Motor neuron (in vitro differentiated cells): ENCODE measurements around the gene PAGR1. TPM values are rescaled to one million over a fixed set of nuclear protein-coding genes. Genes with fewer than 3 reads are reported as not detected.

Experiments
- ATAC-seq, 8 experiments: fragments of 200-7000 bp; cut with Tn5 transposase; replicated peaks in 6 of 8; 2 replicates each; pipeline ENCODE4 v1.8.0; 2021; ENCODE audit warnings: mild to moderate bottlenecking in 8 of 8, moderate library complexity in 8 of 8
- H3K27ac ChIP-seq, 2 donors: fragments of 250-450 bp; sonication (Bioruptor Pico); 2 replicates each; pipeline ENCODE4 v1.9.0; 2021; ENCODE audit warnings: antibody characterized with exemption in 2 of 2, mild to moderate bottlenecking in 2 of 2, moderate library complexity in 1 of 2
- H3K4me1 ChIP-seq, 2 donors: fragments of 250-450 bp; sonication (Bioruptor Pico); replicated peaks in 1 of 2; 2 replicates each; pipeline ENCODE4 v1.6.1; 2021; ENCODE audit warnings: antibody characterized with exemption in 2 of 2, mild to moderate bottlenecking in 2 of 2, moderate library complexity in 1 of 2
- H3K4me3 ChIP-seq, 5 donors: fragments of 250-450 bp; sonication (Bioruptor Pico); 2 replicates each; pipeline ENCODE4 v1.9.0; 2021; ENCODE audit warnings: antibody characterized with exemption in 5 of 5, mild to moderate bottlenecking in 5 of 5, moderate library complexity in 4 of 5
- WGBS, 10 experiments: fragments of 450-650 bp; shearing (Covaris generic); methylation state at CpG; one replicate each; pipeline ENCODE4 v1.0.0; 2022; 5-methylcytosine and 5-hydroxymethylcytosine counted together
- in situ Hi-C, 9 experiments: fragments of 400-800 bp; cut with MboI; loops; one replicate each; pipeline ENCODE4 v1.15.0; 2021; ENCODE audit warnings: low sequenced_read_pairs in 9 of 9, low pct_unique_long_range_greater_than_20kb in 2 of 9; ENCODE audit not compliant: unreplicated experiment in 9 of 9
- total RNA-seq, 8 experiments: library from RNA; unstranded; fragments of 300-600 nt; gene quantifications; 2 replicates each; pipeline versions ENCODE4 v1.2.3 to v1.2.4, GENCODE V29; 2022

Gene PAGR1
- total RNA-seq, 8 experiments from 2014 or later, result 13.7 to 53.0 (median 28.2) TPM

GRCh38 chr16:29852654-29853053 lies 36.7 kb downstream of the PAGR1 start:
- 0 to 100% (median 80%) methylated on average over 1 to 7 of the region's 7 CpGs; no CpG with 5 or more reads in 3 of the 10 experiments for WGBS, 10 experiments
- ATAC-seq, result peak; percentile 19 to 84 (median 65)
- no peaks in the 10 kb centered on the region for H3K4me1 ChIP-seq
- no peak overlapping the region for H3K27ac ChIP-seq
- no peak overlapping the region for H3K4me3 ChIP-seq
- in situ Hi-C loops, result loop anchor here in 1 of 9 experiments (25.0 kb wide), 1 partner anchor 110 kb away; the partner anchor contains the start of genes TAOK2 and TMEM219

DNA sequence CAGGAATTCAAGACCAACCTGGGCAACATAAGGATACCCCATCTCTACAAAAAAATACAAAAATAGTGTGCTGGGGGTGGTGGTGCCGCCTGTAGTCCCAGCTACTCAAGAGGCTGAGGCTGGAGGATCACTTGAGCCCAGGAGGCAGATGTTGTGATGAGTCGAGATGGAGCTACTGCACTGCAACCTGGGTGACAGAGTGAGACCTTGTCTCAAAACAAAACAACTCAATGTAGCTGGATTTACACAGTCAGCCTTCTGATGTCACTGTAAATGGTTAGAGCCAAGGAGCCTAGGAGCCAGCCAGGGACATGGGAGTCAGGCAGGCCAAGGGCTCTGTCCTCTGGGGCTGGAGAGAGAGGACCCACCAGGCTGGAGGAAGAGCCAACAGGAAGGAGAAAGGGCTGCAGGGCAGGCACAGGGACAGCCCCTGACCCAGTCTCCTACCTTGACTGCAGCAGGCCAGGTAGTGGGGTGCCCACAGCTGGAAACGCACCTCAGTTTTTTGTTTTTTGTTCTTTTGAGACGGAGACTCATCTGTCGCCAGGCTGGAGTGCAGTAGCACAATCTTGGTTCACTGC lies 38.7 kb downstream of the PAGR1 start:
- no peak for ATAC-seq
- in situ Hi-C loops, result loop anchor here in 1 of 9 experiments (25.0 kb wide), 1 partner anchor 108 kb away; the partner anchor contains the start of genes TAOK2 and TMEM219
- WGBS, 10 experiments, result 63 to 100% (median 82%) methylated on average over 1 to 3 of the region's 5 CpGs; no CpG with 5 or more reads in 5 of the 10 experiments
- Histone ChIP-seq H3K27ac (no peak overlapping the region), H3K4me3 (no peak overlapping the region), H3K4me1 (no peaks in the 10 kb centered on the region)

DNA sequence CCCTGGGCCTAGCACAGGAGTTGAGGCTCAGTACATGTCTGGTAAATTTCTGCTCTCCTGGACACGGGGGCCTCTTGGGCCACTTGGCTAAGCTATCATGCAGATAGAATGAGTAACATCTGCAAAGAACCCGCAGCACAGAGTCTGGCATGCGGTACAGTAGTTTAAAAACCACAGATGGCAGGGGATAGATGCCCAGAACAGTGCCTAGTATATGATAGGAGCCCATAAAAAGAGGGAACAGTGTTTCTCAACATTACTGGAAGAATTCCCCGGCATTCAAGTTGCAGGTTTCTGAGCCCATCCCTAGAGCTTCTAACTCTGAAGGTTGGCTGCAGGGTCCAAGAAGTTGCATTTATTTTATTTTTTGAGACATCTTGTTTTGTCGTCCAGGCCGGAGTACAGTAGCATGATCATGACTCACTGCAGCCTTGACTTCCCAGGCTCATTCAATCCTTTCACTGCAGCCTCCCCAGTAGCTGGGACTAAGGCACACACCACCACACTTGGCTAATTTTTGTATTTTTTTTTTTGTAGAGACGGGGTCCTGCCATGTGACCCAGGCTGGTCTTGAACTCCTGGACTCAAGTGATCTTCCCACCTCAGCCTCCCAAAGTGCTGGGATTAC lies 41.3 kb downstream of the PAGR1 start:
- 0 to 100% (median 79%) methylated on average over 1 to 5 of the region's 7 CpGs; no CpG with 5 or more reads in 1 of the 10 experiments for WGBS, 10 experiments
- no peak overlapping the region for H3K4me3 ChIP-seq
- H3K4me1 ChIP-seq, result peaks cover 5 to 8% of the 10 kb centered on the region in 2 donors
- H3K27ac ChIP-seq, result no peak overlapping the region
- peak in 1 of 8 experiments; percentile 15 for ATAC-seq
- in situ Hi-C loops, result loop anchor here in 1 of 9 experiments (25.0 kb wide), 1 partner anchor 105 kb away; the partner anchor contains the start of genes TAOK2 and TMEM219

DNA sequence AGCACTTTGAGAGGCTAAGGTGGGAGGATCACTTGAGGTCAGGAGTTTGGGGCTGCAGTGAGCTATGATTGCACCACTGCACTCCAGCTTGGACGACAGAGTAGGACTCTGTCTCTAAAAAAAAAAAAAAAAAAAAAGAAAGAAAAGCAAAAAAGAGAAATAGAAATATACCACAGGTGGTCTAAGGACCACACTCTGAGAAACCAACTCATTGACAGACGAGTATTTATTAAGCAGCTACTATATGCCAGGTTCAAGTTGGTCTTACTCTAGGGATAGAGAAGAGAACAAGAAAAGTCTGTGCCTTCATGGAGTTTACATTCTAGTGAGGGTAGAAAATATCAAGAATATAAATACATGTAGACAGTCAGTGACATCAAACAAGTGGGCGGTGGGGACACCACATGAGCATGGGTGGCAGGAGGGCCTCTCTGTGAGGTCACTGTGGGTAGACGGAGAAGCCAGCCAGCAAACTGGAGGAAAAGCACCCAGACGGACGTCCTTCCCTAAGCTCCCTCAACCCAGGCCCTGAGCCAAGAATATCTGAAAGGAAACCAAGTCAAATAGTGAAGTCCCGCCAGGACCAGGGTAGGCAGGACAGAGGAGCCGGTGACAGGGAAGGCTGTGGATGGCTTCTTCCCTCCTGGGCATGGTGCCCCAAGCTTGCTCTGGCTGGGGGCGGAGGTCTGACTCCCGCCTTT lies 42.3 kb downstream of the PAGR1 start:
- no peak overlapping the region for H3K27ac ChIP-seq
- peaks cover 5 to 8% of the 10 kb centered on the region in 2 donors for H3K4me1 ChIP-seq
- 52 to 100% (median 84%) methylated on average over 1 to 6 of the region's 10 CpGs for WGBS, 10 experiments
- H3K4me3 ChIP-seq, result no peak overlapping the region
- ATAC-seq, result no peak
- in situ Hi-C loops, result loop anchor here in 1 of 9 experiments (25.0 kb wide), 1 partner anchor 104 kb away; the partner anchor contains the start of genes TAOK2 and TMEM219

DNA sequence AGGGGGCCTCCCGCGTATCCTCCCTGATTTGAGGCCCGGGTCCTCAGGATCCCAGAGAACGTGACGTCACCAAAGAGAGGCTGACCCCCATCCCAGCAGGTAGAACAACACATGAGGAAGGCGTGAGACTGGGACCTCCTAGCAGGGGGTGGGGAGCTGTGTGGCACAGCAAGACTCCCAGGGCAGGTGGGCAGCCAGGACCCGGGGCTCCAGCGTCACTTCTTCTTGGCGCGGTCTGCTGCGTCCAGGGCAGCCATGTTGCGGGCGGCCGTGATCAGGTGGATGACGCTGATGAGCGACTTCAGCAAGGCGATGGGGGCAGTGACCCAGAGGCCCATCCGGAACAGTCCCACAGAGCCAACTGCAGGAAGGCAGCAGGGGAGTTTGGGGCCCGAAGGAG lies 43.0 kb downstream of the PAGR1 start:
- Histone ChIP-seq H3K4me1 (peaks cover 9 to 12% of the 10 kb centered on the region in 2 donors), H3K27ac (no peak overlapping the region), H3K4me3 (no peak overlapping the region)
- 95 to 100% methylated on average over 4 of the region's 19 CpGs; no CpG with 5 or more reads in 8 of the 10 experiments for WGBS, 10 experiments
- in situ Hi-C loops, result loop anchor here in 1 of 9 experiments (25.0 kb wide), 1 partner anchor 103 kb away; the partner anchor contains the start of genes TAOK2 and TMEM219
- ATAC-seq, result no peak

DNA sequence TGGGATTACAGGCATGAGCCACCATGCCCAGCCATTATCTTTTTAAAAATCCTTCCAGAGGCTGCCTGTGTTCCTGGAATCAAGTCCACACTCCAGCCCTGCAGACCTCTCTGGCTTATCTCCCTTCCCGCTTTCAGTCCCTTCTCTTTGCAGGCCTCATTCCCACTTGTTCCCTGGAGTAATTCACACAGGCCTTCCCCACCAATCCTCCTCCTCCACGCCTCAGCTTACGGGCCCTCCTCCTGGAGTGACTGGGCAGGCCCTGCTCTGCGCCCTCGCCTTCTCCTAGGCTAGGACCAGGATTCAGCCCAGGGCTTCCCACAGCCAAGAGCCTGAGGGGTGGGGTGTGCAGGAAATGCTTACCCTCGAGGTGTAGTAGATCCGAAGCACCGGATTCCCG lies 44.3 kb downstream of the PAGR1 start:
- Histone ChIP-seq H3K4me1 (peaks cover 9 to 12% of the 10 kb centered on the region in 2 donors), H3K4me3 (no peak overlapping the region), H3K27ac (no peak overlapping the region)
- WGBS, 10 experiments, result 70 to 100% (median 95%) methylated on average over 1 to 4 of the region's 9 CpGs; no CpG with 5 or more reads in 4 of the 10 experiments
- no peak for ATAC-seq
- in situ Hi-C loops, result loop anchor here in 1 of 9 experiments (25.0 kb wide), 1 partner anchor 102 kb away; the partner anchor contains the start of genes TAOK2 and TMEM219

- Histone ChIP-seq H3K4me1 (peaks cover 9 to 12% of the 10 kb centered on the region in 2 donors), H3K27ac (peak overlapping the region; percentile 98 to 99), H3K4me3 (peak overlapping the region; percentile 77 to 83 (median 81))
- WGBS, 10 experiments, result 0 to 7% (median 0%) methylated on average over 1 to 13 of the region's 27 CpGs; no CpG with 5 or more reads in 3 of the 10 experiments
- in situ Hi-C loops, result loop anchor here in 1 of 9 experiments (25.0 kb wide), 1 partner anchor 100 kb away; the partner anchor contains the start of genes TAOK2 and TMEM219
- peak; percentile 4 to 23 (median 16) for ATAC-seq
Observed at GRCh38 chr16:29862383-29862883, 46.5 kb downstream of the PAGR1 start.

DNA sequence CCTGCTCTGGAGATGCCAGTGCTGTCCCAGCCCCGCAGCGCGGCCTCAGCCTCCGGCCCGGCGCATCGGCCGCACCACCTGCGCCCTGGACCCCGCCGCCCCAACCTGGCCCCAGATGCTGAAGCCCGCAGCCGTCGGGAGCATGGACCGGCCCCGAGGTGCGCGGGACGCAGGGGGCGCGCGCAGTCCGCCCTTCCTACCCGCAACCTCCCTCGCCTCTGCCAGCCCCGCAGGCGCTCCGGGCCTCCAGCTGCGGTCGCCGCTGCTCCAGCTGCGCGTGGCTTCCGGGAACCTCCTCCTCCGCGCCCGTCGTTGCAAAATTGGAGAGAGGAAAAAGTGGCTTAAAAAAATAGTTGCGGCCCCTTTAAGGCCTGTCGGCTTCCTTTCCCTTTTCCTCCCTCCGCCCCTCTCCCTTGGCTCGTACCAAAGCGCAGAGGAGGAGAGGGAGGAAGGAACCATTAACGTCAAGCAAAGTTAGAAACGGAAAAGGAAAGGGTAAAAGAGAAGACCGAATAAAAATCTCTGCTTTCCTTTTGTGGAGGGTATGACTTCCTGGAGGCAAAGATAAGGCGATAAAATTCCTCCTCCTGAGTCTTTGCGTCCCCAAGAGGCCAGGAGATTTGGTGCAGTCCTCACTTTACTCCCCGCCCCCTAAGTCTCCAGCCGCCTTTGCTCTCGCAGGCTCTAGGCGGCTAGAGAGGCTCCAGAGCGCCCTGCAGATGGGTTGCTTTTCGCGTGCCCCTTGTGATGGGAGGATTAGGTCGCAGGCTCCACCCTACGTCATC lies 47.1 kb downstream of the PAGR1 start, which contains the start of gene CDIPT:
Gene CDIPT (minus strand): TSS at position 343 of the 785 bp plus-strand sequence. CDS start 369 bp downstream, outside the sequence.
- H3K4me1 ChIP-seq, result peaks cover 9 to 12% of the 10 kb centered on the region in 2 donors
- WGBS, 10 experiments, result 0 to 18% (median 0%) methylated on average over 1 to 16 of the region's 57 CpGs; no CpG with 5 or more reads in 2 of the 10 experiments
- in situ Hi-C loops, result loop anchor here in 1 of 9 experiments (25.0 kb wide), 1 partner anchor 99 kb away; the partner anchor contains the start of genes TAOK2 and TMEM219
- ATAC-seq, result peak; percentile 94 to 98 (median 96)
- H3K27ac ChIP-seq, result peak within 1 kb of the TSS; percentile 98 to 99
- H3K4me3 ChIP-seq, result peak within 1 kb of the TSS; percentile 77 to 83 (median 81)

- WGBS, 10 experiments, result 42 to 70% methylated on average over 2 to 10 of the region's 16 CpGs; no CpG with 5 or more reads in 8 of the 10 experiments
- in situ Hi-C loops, result loop anchor here in 1 of 9 experiments (25.0 kb wide), 1 partner anchor 99 kb away; the partner anchor contains the start of genes TAOK2 and TMEM219
- ATAC-seq, result no peak
- Histone ChIP-seq H3K4me3 (peak overlapping the region in 3 of 5 donors; percentile 77 to 83 (median 82)), H3K27ac (peak overlapping the region in 1 of 2 donors; percentile 3), H3K4me1 (peaks cover 9 to 12% of the 10 kb centered on the region in 2 donors)
Observed at GRCh38 chr16:29863669-29863984, 47.7 kb downstream of the PAGR1 start.

DNA sequence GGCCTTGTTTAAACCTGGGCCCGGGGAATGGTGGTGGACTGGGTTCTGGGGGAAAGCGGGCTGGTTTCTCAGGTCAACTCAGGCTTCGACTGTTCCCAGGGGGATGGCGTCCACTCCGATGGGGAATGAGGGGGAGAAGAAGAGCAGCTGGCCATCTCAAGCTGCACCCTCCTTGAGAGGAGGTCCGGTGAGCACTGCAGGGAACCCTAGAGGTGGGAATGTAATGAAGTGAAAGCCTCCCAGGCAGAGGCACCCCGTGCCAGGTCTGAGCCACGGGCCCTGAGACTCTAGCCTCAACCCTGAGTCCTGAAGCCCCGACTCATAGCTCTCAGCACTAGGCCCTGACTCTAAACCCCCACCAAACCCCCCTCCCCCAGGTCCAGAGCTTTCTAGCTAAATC lies 48.3 kb downstream of the PAGR1 start:
- no peak for ATAC-seq
- H3K27ac ChIP-seq, result no peak overlapping the region
- H3K4me1 ChIP-seq, result peaks cover 9 to 12% of the 10 kb centered on the region in 2 donors
- WGBS, 10 experiments, result 70 to 100% (median 93%) methylated on average over 1 to 3 of the region's 9 CpGs; no CpG with 5 or more reads in 6 of the 10 experiments
- in situ Hi-C loops, result loop anchor here in 1 of 9 experiments (25.0 kb wide), 1 partner anchor 98 kb away; the partner anchor contains the start of genes TAOK2 and TMEM219
- H3K4me3 ChIP-seq, result no peak overlapping the region

- Histone ChIP-seq H3K4me3 (no peak overlapping the region), H3K4me1 (peaks cover 3% of the 10 kb centered on the region in 2 donors), H3K27ac (no peak overlapping the region)
- peak in 3 of 8 experiments; percentile 82 to 91 (median 88) for ATAC-seq
- in situ Hi-C loops, result loop anchor here in 1 of 9 experiments (25.0 kb wide), 1 partner anchor 94 kb away; the partner anchor contains the start of genes TAOK2 and TMEM219
- WGBS, 10 experiments, result 0 to 100% (median 80%) methylated on average over 1 to 3 of the region's 8 CpGs; no CpG with 5 or more reads in 4 of the 10 experiments
Observed at GRCh38 chr16:29868396-29869009, 52.6 kb downstream of the PAGR1 start.
